Measurements from ENCODE around the gene GRID1. TPM values are rescaled to one million over a fixed set of nuclear protein-coding genes. Genes with fewer than 3 reads are reported as not detected.

GRID1 gene
- total and polyA plus RNA-seq, 10 donors: 0.06 to 0.42 (median 0.15) TPM; not detected in 4

DNA sequence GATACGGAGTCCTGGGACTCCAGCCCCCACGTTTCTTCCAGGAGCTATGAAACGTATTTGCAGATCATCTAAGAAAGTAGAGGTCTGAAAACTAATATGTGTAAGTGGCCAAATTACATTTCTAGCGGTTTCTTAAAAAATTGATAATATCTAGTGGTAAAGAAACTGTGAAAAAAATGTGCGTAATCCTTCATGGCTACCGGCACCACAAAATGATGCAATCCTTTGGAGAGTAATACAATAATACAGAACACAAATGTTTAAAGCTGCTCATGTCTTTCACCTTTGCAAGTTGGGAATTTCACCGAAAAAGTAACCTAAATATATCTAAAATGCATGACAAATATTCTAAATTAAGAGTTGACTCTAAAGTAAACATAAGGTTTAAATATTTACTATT lies 742.1 kb downstream of the GRID1 start:
- TF ChIP-seq POLR2AphosphoS5 (IDR thresholded peaks at IDR 0.05) (no peak), POLR2A (IDR thresholded peaks at IDR 0.05) (no peak)
- TF ChIP-seq, protein P1, sequence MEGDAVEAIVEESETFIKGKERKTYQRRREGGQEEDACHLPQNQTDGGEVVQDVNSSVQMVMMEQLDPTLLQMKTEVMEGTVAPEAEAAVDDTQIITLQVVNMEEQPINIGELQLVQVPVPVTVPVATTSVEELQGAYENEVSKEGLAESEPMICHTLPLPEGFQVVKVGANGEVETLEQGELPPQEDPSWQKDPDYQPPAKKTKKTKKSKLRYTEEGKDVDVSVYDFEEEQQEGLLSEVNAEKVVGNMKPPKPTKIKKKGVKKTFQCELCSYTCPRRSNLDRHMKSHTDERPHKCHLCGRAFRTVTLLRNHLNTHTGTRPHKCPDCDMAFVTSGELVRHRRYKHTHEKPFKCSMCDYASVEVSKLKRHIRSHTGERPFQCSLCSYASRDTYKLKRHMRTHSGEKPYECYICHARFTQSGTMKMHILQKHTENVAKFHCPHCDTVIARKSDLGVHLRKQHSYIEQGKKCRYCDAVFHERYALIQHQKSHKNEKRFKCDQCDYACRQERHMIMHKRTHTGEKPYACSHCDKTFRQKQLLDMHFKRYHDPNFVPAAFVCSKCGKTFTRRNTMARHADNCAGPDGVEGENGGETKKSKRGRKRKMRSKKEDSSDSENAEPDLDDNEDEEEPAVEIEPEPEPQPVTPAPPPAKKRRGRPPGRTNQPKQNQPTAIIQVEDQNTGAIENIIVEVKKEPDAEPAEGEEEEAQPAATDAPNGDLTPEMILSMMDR (IDR thresholded peaks at IDR 0.05 in 8 of 11, conservative IDR thresholded peaks at IDR 0.05 in 3 of 11): no peak
- WGBS, 5 donors: 79 to 90% (median 81%) methylated on average over 7 of the region's 7 CpGs
- Histone ChIP-seq H3K9me3 (no peaks in the 10 kb centered on the region), H3K27me3 (replicated peaks in 1 of 7) (no peaks in the 10 kb centered on the region), H3K36me3 (no peaks in the 10 kb centered on the region), H3K27ac (no peak overlapping the region), H3K4me3 (no peak overlapping the region), H3K4me1 (no peaks in the 10 kb centered on the region)
- no peak for DNase-seq
- intact Hi-C loops (cut with DNase I; ENCODE audit: low total_unique reads): no loop called here

DNA sequence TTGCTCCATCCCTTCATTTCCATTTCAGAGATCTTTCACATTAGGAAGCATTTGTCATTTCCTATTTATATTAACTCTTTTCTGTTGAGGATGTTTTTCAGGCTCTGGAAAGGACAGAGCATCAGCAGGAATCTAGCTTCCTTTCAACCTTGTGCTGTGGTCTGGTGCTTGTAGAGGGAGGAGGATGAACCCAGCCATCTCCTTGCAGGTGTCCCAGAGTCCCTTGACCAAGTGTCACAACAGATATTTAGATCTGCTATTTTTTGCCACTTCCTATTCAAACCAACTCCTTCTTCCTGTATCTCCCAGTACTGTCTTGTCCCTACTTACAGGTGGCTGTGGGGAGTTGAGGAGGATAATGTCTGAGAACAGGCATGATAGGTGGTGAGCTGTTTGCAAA lies 742.8 kb downstream of the GRID1 start:
- DNase-seq: no peak
- no peak overlapping the region for H3K4me3 ChIP-seq
- TF ChIP-seq, protein P1 (IDR thresholded peaks at IDR 0.05 in 8 of 11, conservative IDR thresholded peaks at IDR 0.05 in 3 of 11): no peak

DNA sequence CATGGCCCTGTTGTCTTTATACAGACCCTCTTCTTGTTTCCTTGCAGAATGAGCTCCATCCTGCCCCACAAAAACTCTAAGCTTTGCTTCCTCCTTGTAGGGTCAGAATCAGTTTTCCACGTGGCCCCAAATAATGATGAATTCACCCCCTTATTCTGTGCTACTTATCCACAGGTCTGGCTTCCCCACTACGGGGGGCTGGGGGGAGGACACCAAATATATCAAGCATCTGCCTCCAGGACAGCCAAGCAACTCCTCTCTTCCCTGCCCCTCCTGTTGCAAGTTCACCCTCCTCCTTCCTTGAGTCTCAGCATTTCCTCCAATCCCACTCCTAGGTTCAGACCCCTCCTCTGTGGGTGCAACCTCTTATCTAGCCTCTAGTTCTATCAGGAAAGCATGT lies 743.3 kb downstream of the GRID1 start:
- 60 to 72% (median 63%) methylated on average over 2 of the region's 2 CpGs for WGBS, 5 donors
- TF ChIP-seq POLR2A (IDR thresholded peaks at IDR 0.05) (no peak), POLR2AphosphoS5 (IDR thresholded peaks at IDR 0.05) (no peak)
- TF ChIP-seq, protein P1 (IDR thresholded peaks at IDR 0.05 in 8 of 11, conservative IDR thresholded peaks at IDR 0.05 in 3 of 11): no peak
- Histone ChIP-seq H3K27me3 (replicated peaks in 1 of 7) (no peaks in the 10 kb centered on the region), H3K4me1 (no peaks in the 10 kb centered on the region), H3K36me3 (no peaks in the 10 kb centered on the region), H3K4me3 (no peak overlapping the region), H3K9me3 (no peaks in the 10 kb centered on the region), H3K27ac (no peak overlapping the region)
- intact Hi-C loops (cut with DNase I; ENCODE audit: low total_unique reads): no loop called here
- DNase-seq: no peak

More for the DNA sequence above, 742.8 kb downstream of the GRID1 start:
- H3K27ac ChIP-seq: no peak overlapping the region
- H3K36me3 ChIP-seq: no peaks in the 10 kb centered on the region
- intact Hi-C loops (cut with DNase I; ENCODE audit: low total_unique reads): no loop called here
- no peaks in the 10 kb centered on the region for H3K27me3 ChIP-seq (replicated peaks in 1 of 7)
- no peaks in the 10 kb centered on the region for H3K9me3 ChIP-seq
- H3K4me1 ChIP-seq: no peaks in the 10 kb centered on the region

DNA sequence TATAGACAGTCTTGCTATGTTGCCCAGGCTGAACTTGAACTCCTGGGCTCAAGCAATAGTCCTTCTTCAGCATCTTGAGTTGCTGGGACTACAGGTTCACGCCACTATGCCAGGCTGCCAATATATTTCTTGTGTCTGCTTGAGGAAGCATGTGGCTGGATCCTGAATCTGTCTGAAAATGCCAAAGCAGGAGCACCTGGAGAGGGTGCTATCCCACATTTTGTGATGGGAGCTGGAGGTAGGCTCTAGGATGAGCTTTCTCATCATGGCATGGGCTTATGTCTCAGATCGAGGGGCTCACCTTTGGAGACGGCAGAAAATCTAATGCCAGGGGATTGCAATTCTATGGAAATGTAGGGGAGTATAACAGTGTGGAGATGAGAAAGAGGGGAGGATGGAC lies 744.2 kb downstream of the GRID1 start:
- no peak for DNase-seq
- no peak for TF ChIP-seq POLR2AphosphoS5 (IDR thresholded peaks at IDR 0.05)
- Histone ChIP-seq H3K9me3 (no peaks in the 10 kb centered on the region), H3K4me1 (no peaks in the 10 kb centered on the region), H3K27me3 (replicated peaks in 1 of 7) (no peaks in the 10 kb centered on the region), H3K36me3 (no peaks in the 10 kb centered on the region), H3K4me3 (no peak overlapping the region), H3K27ac (no peak overlapping the region)
- 80 to 95% (median 89%) methylated on average over 3 of the region's 3 CpGs for WGBS, 5 donors
- intact Hi-C loops (cut with DNase I; ENCODE audit: low total_unique reads): no loop called here

DNA sequence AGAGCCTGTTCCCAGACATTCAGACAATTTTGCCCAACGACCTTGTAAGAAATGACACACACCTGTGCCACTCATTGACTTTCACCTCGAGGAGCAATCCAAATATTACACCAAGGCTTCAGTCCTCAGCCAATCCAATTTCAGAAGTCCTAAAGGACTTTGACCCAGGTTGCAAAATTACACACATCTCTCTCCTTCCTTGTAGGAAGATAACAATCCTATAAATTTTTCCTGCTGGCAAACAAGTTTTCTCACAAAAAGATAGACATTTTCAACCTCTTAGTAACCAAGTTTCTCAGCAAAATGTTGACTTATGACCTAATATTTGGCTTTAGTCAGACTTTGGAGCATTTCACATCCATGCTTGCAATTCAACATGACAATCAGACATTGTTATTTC lies 745.0 kb downstream of the GRID1 start:
- Histone ChIP-seq H3K27me3 (replicated peaks in 1 of 7) (no peaks in the 10 kb centered on the region), H3K9me3 (no peaks in the 10 kb centered on the region), H3K4me1 (no peaks in the 10 kb centered on the region), H3K27ac (no peak overlapping the region), H3K36me3 (no peaks in the 10 kb centered on the region), H3K4me3 (no peak overlapping the region)
- 45 to 64% (median 46%) methylated on average over 2 of the region's 2 CpGs for WGBS, 5 donors
- intact Hi-C loops (cut with DNase I; ENCODE audit: low total_unique reads): no loop called here
- no peak for DNase-seq
- no peak for TF ChIP-seq POLR2AphosphoS5 (IDR thresholded peaks at IDR 0.05)
- TF ChIP-seq POLR2A (IDR thresholded peaks at IDR 0.05): no peak
- TF ChIP-seq, protein P1 (IDR thresholded peaks at IDR 0.05 in 8 of 11, conservative IDR thresholded peaks at IDR 0.05 in 3 of 11): no peak
